ENCODE data around the gene UNC13B.

DNA sequence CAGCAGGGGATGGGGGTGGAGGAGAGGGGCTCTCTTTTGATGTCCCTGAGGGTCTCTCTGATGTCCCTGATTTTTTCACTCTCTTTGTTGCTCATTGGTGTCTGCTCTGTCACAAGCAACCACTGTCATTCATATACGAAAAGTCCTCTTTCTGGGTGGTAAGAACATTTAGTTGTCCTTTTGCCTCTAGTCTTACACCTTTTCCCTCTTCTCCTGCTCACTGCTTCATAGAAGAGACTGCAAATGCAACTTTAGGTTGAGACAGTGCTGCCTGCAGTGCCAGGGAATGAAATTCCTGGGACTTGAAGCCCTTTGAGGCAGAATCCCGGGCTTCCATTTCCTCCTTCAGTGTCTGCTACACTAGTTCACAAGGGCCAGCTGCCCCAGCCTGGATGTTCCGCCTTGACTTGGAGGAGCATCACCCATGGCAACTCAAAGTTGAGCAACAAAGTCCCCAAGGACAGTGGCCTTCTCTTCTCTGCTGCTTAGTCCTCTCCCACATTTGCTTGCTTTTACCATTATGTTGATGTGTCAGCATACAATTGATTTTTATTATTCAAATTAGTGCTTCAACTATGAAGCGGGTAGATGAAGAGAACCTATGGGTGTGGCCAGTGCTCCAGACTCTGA, 233.4 kb downstream of the UNC13B start:
- TF ChIP-seq SP1 (IDR thresholded peaks at IDR 0.05) (no peak), SUZ12 (IDR thresholded peaks at IDR 0.05) (no peak), HDGF (IDR thresholded peaks at IDR 0.05; ENCODE audit: borderline replicate concordance) (no peak), PKNOX1 (IDR thresholded peaks at IDR 0.05) (no peak), FOXM1 (IDR thresholded peaks at IDR 0.05; ENCODE audit: borderline replicate concordance) (no peak)
